ENCODE results near the gene POLR2J.
A peak's percentile ranks its signal among the peaks of the same experiment; 100 is the strongest.

The POLR2J gene

GRCh38 chr7:102436118-102436517, 42.6 kb downstream of the POLR2J start:
- no peak for DNase-seq (ENCODE audit: extremely low read depth, low read depth)
- TF ChIP-seq CTCF (IDR thresholded peaks at IDR 0.05; ENCODE audit: low read depth, low read length) = no peak

GRCh38 chr7:102434039-102434486, 44.7 kb downstream of the POLR2J start:
- no peak for TF ChIP-seq CTCF (IDR thresholded peaks at IDR 0.05; ENCODE audit: low read depth, low read length)
- DNase-seq (ENCODE audit: extremely low read depth, low read depth) = no peak

GRCh38 chr7:102433219-102434038, 45.3 kb downstream of the POLR2J start, which contains the start of gene ORAI2:
Gene ORAI2 (plus strand): TSS chr7:102433575. CDS start chr7:102438957, 5,382 bp downstream.
- TF ChIP-seq CTCF (IDR thresholded peaks at IDR 0.05; ENCODE audit: low read depth, low read length) = no peak
- peak; percentile 20 for DNase-seq (ENCODE audit: extremely low read depth, low read depth)

GRCh38 chr7:102432442-102433218, 46.1 kb downstream of the POLR2J start:
- TF ChIP-seq CTCF (IDR thresholded peaks at IDR 0.05; ENCODE audit: low read depth, low read length) = no peak
- no peak for DNase-seq (ENCODE audit: extremely low read depth, low read depth)

GRCh38 chr7:102431617-102432298, 47.0 kb downstream of the POLR2J start:
- DNase-seq (ENCODE audit: extremely low read depth, low read depth) = no peak
- TF ChIP-seq CTCF (IDR thresholded peaks at IDR 0.05; ENCODE audit: low read depth, low read length) = no peak

GRCh38 chr7:102429141-102429899, 49.4 kb downstream of the POLR2J start:
- no peak for DNase-seq (ENCODE audit: extremely low read depth, low read depth)
- no peak for TF ChIP-seq CTCF (IDR thresholded peaks at IDR 0.05; ENCODE audit: low read depth, low read length)
